ENCODE data around the gene PARD3B.

- TF ChIP-seq, protein P1, sequence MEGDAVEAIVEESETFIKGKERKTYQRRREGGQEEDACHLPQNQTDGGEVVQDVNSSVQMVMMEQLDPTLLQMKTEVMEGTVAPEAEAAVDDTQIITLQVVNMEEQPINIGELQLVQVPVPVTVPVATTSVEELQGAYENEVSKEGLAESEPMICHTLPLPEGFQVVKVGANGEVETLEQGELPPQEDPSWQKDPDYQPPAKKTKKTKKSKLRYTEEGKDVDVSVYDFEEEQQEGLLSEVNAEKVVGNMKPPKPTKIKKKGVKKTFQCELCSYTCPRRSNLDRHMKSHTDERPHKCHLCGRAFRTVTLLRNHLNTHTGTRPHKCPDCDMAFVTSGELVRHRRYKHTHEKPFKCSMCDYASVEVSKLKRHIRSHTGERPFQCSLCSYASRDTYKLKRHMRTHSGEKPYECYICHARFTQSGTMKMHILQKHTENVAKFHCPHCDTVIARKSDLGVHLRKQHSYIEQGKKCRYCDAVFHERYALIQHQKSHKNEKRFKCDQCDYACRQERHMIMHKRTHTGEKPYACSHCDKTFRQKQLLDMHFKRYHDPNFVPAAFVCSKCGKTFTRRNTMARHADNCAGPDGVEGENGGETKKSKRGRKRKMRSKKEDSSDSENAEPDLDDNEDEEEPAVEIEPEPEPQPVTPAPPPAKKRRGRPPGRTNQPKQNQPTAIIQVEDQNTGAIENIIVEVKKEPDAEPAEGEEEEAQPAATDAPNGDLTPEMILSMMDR (IDR thresholded peaks at IDR 0.05): no peak
- TF ChIP-seq POLR2A (IDR thresholded peaks at IDR 0.05) (no peak), POLR2AphosphoS5 (IDR thresholded peaks at IDR 0.05) (peak in 2 of 4 donors; percentile 33 to 37)
These were observed 510.9 kb downstream of the PARD3B start for GRCh38 chr2:205056151-205056561.

Measured in sigmoid colon (tissue), 4 donors.